T47D (cell line): ENCODE results near the gene CTSS.

Experiments used
- DNase-seq, 2 experiments: peaks; one replicate each; pipeline versions ENCODE4 v3.0.0 to v3.0.0-alpha.2; 2011 to 2012; ENCODE audit warnings: low read depth in 1 of 2, low spot score in 1 of 2
- JUND ChIP-seq: IDR thresholded peaks from 2 replicates; pipeline ENCODE4 v1.6.1; 2012; ENCODE audit warnings: low read depth
- in situ Hi-C: cut with HindIII; loops from 2 replicates; pipeline ENCODE4 v1.10.0; 2016; ENCODE audit warnings: low sequenced_read_pairs, low pct_unique_long_range_greater_than_20kb

The CTSS gene

GRCh38 chr1:150708595-150708994 lies 57.0 kb downstream of the CTSS start:
- no peak for DNase-seq
- in situ Hi-C loops, result no loop called here

GRCh38 chr1:150706091-150706490 lies 59.5 kb downstream of the CTSS start:
- in situ Hi-C loops, result no loop called here
- no peak for DNase-seq
- TF ChIP-seq JUND, result no peak

More at GRCh38 chr1:150708595-150708994, 57.0 kb downstream of the CTSS start:
- TF ChIP-seq JUND, result no peak

GRCh38 chr1:150703427-150703826 lies 62.2 kb downstream of the CTSS start:
- in situ Hi-C loops, result no loop called here
- no peak for DNase-seq
- no peak for TF ChIP-seq JUND

GRCh38 chr1:150696995-150697927 lies 68.3 kb downstream of the CTSS start, which contains the start of gene GOLPH3L:
TSS of gene GOLPH3L (minus strand) at chr1:150697154. CDS start at chr1:150694838, 2,316 bp downstream.
- TF ChIP-seq JUND, result no peak
- in situ Hi-C loops, result no loop called here
- DNase-seq, result peak; percentile 83 to 100

GRCh38 chr1:150696590-150696989 lies 69.0 kb downstream of the CTSS start:
- DNase-seq, result peak in 1 of 2 experiments; percentile 11
- no peak for TF ChIP-seq JUND
- in situ Hi-C loops, result no loop called here

- no peak for TF ChIP-seq JUND
- in situ Hi-C loops, result no loop called here
- DNase-seq, result no peak
Measured at GRCh38 chr1:150696162-150696561, 69.4 kb downstream of the CTSS start.

GRCh38 chr1:150695561-150695960 lies 70.0 kb downstream of the CTSS start:
- no peak for TF ChIP-seq JUND
- no peak for DNase-seq
- in situ Hi-C loops, result no loop called here

GRCh38 chr1:150692720-150693119 lies 72.9 kb downstream of the CTSS start:
- in situ Hi-C loops, result no loop called here
- no peak for DNase-seq
- no peak for TF ChIP-seq JUND

GRCh38 chr1:150688763-150689162 lies 76.8 kb downstream of the CTSS start:
- in situ Hi-C loops, result no loop called here
- DNase-seq, result no peak
- TF ChIP-seq JUND, result no peak

- in situ Hi-C loops, result no loop called here
- no peak for DNase-seq
- TF ChIP-seq JUND, result no peak
Measured at GRCh38 chr1:150686275-150686674, 79.3 kb downstream of the CTSS start.

GRCh38 chr1:150683914-150684313 lies 81.7 kb downstream of the CTSS start:
- TF ChIP-seq JUND, result no peak
- in situ Hi-C loops, result no loop called here
- DNase-seq, result no peak
